ENCODE results near the gene SAMM50.

SAMM50 gene

DNA sequence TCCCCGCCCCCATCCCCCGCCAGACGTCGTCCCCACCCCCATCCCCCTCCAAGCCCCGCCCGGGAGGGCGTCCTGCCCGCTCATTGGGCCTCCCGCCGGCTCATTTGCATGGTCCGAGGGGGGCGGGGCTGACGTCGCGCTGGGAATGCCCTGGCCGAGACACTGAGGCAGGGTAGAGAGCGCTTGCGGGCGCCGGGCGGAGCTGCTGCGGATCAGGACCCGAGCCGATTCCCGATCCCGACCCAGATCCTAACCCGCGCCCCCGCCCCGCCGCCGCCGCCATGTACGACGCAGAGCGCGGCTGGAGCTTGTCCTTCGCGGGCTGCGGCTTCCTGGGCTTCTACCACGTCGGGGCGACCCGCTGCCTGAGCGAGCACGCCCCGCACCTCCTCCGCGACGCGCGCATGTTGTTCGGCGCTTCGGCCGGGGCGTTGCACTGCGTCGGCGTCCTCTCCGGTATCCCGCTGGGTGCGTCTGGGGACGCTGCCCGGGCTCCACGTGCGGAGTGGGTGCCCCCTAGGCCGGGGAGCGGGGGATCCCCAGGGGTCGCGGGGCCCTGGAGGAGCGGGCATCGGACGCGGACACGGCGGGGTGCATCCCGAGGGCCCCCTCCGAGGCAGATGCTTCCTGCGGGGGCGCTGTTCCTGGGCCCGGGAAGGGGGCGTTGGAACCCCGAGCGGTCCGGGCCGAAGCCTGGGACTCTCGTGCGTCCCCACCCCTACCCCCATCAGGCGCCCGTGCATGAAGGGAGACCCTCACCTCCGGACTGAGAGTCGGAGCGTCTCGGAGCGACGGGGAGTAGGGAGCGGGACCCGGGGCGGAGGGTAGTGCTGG, 31.4 kb upstream of the SAMM50 start, which contains the start of gene PNPLA3:
PNPLA3 (plus strand) TSS at position 175 of the 834 bp plus-strand sequence; CDS start at position 282, 107 bp downstream.
- Histone ChIP-seq H3K4me1 (ENCODE audit: insufficient read depth, low read length) (no peaks in the 10 kb centered on the region), H3K4me3 (ENCODE audit: low read depth in 1 of 2, low read length in 2 of 2) (peak within 1 kb of the TSS in 1 of 2 donors; percentile 41), H3K36me3 (ENCODE audit: insufficient read depth, low read length) (no peaks in the 10 kb centered on the region), H3K27me3 (ENCODE audit: control insufficient read depth in 1 of 2, insufficient read depth in 2 of 2, low read length in 2 of 2) (peaks cover 23 to 31% of the 10 kb centered on the region in 2 donors), H3K27ac (ENCODE audit: low read depth, low read length) (no peak within 1 kb of the TSS), H3K9ac (ENCODE audit: low read length) (no peak within 1 kb of the TSS), H3K9me3 (ENCODE audit: low read length) (no peaks in the 10 kb centered on the region)

DNA sequence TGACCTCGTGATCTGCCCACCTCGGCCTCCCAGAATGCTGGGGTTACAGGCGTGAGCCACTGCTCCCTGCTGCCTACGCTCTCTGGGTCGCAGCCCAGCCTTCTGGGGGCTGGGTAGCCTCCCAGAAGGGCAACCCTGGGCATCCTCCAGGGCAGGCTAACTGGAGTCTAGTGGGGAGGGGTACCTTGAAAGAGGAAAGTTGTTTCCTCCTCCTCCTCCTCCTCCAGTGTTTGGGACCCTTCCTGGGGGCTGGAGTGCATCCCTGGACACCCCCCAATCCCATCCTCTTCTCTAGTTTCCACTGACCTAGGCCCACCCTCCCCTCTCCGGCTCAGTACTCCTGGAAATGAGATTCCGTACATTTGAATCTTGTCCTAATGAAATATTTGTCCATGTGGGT, 30.4 kb upstream of the SAMM50 start:
- Histone ChIP-seq H3K9ac (ENCODE audit: low read length) (no peak overlapping the region), H3K27me3 (ENCODE audit: control insufficient read depth in 1 of 2, insufficient read depth in 2 of 2, low read length in 2 of 2) (peaks cover 23 to 31% of the 10 kb centered on the region in 2 donors), H3K4me3 (ENCODE audit: low read depth in 1 of 2, low read length in 2 of 2) (no peak overlapping the region), H3K9me3 (ENCODE audit: low read length) (no peaks in the 10 kb centered on the region), H3K4me1 (ENCODE audit: insufficient read depth, low read length) (no peaks in the 10 kb centered on the region), H3K27ac (ENCODE audit: low read depth, low read length) (no peak overlapping the region), H3K36me3 (ENCODE audit: insufficient read depth, low read length) (no peaks in the 10 kb centered on the region)

DNA sequence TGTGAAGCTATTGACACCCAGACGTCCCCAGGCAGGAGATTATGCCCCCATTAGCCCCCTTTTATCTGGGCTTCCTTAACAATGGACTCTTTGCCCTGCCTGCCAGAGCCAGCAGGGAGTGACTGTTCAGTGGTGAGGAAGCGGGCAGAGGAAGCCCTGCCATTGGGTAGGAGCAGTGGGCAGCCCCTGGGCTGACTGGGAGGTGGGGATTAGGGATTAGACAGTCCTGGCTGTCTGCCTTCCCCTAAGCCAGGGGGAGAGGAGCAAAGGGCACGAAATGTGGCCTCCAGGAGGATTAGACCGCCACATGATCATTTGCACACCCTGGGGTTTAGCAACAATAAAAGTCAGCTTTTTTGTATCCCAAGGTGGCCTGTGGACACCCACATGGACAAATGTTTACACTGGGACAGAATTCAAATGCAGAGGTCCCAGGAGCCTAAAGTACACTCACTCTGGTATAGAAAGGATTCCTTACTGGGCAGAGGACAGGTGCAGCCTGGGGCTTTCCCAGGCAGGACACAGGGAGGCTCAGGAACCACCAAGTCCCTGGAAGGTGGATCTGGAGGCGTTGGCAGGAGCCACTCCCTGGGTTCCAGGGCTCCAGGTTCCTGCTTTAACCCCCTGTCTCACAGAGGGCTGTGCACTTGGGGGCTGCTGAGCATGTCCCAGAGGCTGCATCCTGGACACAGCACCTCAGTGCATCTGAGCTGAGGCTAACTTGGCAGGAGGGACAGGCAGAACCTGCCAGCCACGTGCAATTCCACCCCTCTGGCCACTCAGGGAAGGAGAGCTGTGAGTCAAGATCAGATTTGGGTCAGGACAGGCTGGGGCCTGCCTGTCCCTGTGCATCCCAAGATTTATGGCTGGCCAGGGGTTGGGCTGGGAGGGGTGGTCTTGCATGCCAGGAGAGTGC, 29.6 kb upstream of the SAMM50 start:
- Histone ChIP-seq H3K36me3 (ENCODE audit: insufficient read depth, low read length) (no peaks in the 10 kb centered on the region), H3K9ac (ENCODE audit: low read length) (no peak overlapping the region), H3K27ac (ENCODE audit: low read depth, low read length) (no peak overlapping the region), H3K9me3 (ENCODE audit: low read length) (no peaks in the 10 kb centered on the region), H3K4me3 (ENCODE audit: low read depth in 1 of 2, low read length in 2 of 2) (no peak overlapping the region), H3K4me1 (ENCODE audit: insufficient read depth, low read length) (no peaks in the 10 kb centered on the region), H3K27me3 (ENCODE audit: control insufficient read depth in 1 of 2, insufficient read depth in 2 of 2, low read length in 2 of 2) (peaks cover 23 to 31% of the 10 kb centered on the region in 2 donors)

DNA sequence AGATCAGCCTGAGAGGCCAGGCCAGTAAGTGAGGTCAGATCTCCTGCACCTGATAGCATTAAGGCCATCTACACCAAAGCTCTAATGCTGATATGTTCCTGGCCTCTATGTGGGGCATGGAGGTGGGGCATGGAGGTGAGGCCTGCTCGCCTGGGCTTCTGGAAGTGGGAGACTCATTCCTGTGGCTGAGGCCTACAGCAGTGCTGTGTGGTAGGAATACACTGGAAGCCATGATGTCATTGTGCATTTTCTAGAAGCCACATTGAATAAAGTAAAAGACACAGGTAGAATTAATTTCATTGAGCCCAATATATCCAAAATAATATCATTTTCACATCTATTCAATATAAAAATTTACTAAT, 28.9 kb upstream of the SAMM50 start:
- Histone ChIP-seq H3K4me1 (ENCODE audit: insufficient read depth, low read length) (no peaks in the 10 kb centered on the region), H3K27ac (ENCODE audit: low read depth, low read length) (no peak overlapping the region), H3K27me3 (ENCODE audit: control insufficient read depth in 1 of 2, insufficient read depth in 2 of 2, low read length in 2 of 2) (peaks cover 21 to 31% of the 10 kb centered on the region in 2 donors)

DNA sequence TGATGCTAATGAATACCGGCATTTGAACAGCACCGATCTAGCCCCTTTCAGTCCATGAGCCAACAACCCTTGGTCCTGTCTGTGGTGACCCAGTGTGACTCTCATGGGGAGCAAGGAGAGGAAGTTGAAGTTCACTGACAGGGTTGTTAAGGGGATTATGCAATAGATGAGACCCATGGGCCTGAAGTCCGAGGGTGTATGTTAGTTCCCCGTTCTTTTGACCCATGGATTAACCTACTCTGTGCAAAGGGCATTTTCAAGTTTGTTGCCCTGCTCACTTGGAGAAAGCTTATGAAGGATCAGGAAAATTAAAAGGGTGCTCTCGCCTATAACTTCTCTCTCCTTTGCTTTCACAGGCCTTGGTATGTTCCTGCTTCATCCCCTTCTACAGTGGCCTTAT, 26.8 kb upstream of the SAMM50 start:
- Histone ChIP-seq H3K9me3 (ENCODE audit: low read length) (no peaks in the 10 kb centered on the region), H3K9ac (ENCODE audit: low read length) (no peak overlapping the region), H3K27me3 (ENCODE audit: control insufficient read depth in 1 of 2, insufficient read depth in 2 of 2, low read length in 2 of 2) (peaks cover 9 to 23% of the 10 kb centered on the region in 2 donors), H3K4me3 (ENCODE audit: low read depth in 1 of 2, low read length in 2 of 2) (no peak overlapping the region), H3K36me3 (ENCODE audit: insufficient read depth, low read length) (no peaks in the 10 kb centered on the region), H3K4me1 (ENCODE audit: insufficient read depth, low read length) (no peaks in the 10 kb centered on the region), H3K27ac (ENCODE audit: low read depth, low read length) (no peak overlapping the region)

More for the DNA sequence above, 28.9 kb upstream of the SAMM50 start:
- no peak overlapping the region for H3K9ac ChIP-seq (ENCODE audit: low read length)
- H3K4me3 ChIP-seq (ENCODE audit: low read depth in 1 of 2, low read length in 2 of 2) = no peak overlapping the region
- H3K9me3 ChIP-seq (ENCODE audit: low read length) = no peaks in the 10 kb centered on the region
- H3K36me3 ChIP-seq (ENCODE audit: insufficient read depth, low read length) = no peaks in the 10 kb centered on the region

DNA sequence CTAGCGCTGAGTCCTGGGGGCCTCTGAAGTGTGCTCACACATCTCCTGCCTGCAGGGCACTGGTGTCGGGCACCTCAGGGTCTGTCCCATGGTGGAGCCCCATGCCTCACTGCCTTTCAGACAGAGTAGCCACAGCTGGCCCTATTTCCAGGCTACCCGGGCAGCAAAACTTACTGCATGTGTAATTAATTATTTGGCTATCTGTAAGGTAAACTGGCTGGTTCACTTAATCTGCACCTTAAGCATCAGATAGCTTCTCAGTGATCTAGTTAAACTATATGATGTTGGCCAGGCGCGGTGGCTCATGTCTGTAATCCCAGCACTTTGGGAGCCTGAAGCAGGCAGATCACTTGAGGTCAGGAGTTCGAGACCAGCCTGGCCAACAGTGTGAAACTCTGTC, 26.3 kb upstream of the SAMM50 start:
- Histone ChIP-seq H3K9me3 (ENCODE audit: low read length) (no peaks in the 10 kb centered on the region), H3K4me1 (ENCODE audit: insufficient read depth, low read length) (no peaks in the 10 kb centered on the region), H3K27ac (ENCODE audit: low read depth, low read length) (no peak overlapping the region), H3K9ac (ENCODE audit: low read length) (no peak overlapping the region), H3K36me3 (ENCODE audit: insufficient read depth, low read length) (no peaks in the 10 kb centered on the region), H3K27me3 (ENCODE audit: control insufficient read depth in 1 of 2, insufficient read depth in 2 of 2, low read length in 2 of 2) (peaks cover 9 to 21% of the 10 kb centered on the region in 2 donors), H3K4me3 (ENCODE audit: low read depth in 1 of 2, low read length in 2 of 2) (no peak overlapping the region)

DNA sequence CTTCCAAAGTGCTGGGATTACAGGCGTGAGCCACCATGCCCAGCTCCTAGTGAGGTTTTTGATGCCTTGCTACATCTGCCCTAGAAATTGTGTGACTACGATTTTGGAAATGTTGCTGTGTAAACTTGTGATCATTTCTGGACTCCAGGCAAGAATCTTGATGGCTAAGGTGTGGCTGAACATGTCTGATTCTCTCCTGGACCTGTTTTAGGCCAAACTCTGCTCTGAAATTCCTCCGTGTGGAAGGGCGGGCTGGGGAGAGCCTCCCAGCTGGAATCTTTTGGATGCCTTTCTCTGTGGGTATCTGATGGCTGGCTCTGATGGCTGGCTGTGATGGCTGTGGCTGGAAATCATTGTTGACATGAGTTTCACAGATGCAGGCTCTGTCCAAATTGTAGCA, 23.5 kb upstream of the SAMM50 start:
- Histone ChIP-seq H3K36me3 (ENCODE audit: insufficient read depth, low read length) (no peaks in the 10 kb centered on the region), H3K27me3 (ENCODE audit: control insufficient read depth in 1 of 2, insufficient read depth in 2 of 2, low read length in 2 of 2) (no peaks in the 10 kb centered on the region), H3K4me3 (ENCODE audit: low read depth in 1 of 2, low read length in 2 of 2) (no peak overlapping the region), H3K9ac (ENCODE audit: low read length) (no peak overlapping the region), H3K27ac (ENCODE audit: low read depth, low read length) (no peak overlapping the region), H3K4me1 (ENCODE audit: insufficient read depth, low read length) (no peaks in the 10 kb centered on the region), H3K9me3 (ENCODE audit: low read length) (no peaks in the 10 kb centered on the region)

DNA sequence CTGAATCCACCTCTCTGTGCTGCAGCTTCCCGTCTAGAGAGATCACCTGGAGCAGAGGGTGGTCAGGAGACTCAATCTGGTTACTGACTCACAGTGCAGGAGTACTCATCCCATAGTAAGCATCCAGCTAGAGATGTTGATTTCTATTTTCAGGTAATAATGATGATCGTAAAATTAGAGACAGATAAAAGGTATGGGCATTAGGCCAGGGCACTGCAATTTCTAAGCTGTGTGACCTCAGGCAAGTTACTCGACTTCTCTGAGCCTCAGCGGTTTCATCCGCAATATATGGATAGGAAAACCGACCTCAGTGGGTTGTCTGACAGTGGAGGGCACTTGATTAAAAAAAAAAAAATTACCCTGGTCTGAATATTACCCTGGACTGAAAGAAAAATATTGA, 13.8 kb upstream of the SAMM50 start:
- no peaks in the 10 kb centered on the region for H3K9me3 ChIP-seq (ENCODE audit: low read length)
- H3K4me3 ChIP-seq (ENCODE audit: low read depth in 1 of 2, low read length in 2 of 2) = no peak overlapping the region
- H3K4me1 ChIP-seq (ENCODE audit: insufficient read depth, low read length) = no peaks in the 10 kb centered on the region
- H3K9ac ChIP-seq (ENCODE audit: low read length) = no peak overlapping the region
- H3K36me3 ChIP-seq (ENCODE audit: insufficient read depth, low read length) = no peaks in the 10 kb centered on the region
- H3K27ac ChIP-seq (ENCODE audit: low read depth, low read length) = no peak overlapping the region
- H3K27me3 ChIP-seq (ENCODE audit: control insufficient read depth in 1 of 2, insufficient read depth in 2 of 2, low read length in 2 of 2) = peaks cover 0 to 11% of the 10 kb centered on the region in 2 donors

DNA sequence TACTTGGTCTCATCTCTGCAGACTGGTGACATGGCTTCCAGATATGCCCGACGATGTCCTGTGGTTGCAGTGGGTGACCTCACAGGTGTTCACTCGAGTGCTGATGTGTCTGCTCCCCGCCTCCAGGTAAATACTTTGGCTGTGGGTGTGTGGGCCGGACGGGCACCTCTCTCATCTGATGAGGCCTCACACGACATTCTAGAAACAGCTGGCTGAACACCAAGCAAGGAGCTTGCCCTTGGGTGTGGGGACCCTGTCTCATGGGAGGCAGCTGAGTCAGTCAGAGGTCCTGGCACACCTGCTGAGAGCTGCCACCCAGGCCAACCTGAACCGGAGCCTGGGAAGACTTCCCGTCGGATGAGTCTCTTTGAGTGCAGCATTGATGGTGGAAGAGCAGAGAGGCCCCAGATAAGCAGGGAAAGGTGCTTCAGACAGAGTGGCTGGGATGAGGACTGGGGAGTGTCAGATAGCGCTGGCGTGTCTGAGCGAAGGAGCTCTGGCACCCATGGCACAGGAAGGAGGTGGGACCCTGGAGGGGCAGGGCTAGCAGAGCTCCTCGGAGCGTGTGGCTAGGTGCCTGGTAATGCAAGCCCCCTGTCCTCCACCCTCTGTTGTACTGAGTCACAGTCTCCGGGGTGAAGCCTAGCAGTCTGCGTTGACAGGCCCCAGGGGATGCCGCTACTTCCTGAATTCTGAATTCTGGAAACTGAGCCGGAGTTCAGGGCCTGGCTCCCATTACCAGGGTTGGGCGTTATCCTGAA, 10.4 kb upstream of the SAMM50 start:
- no peaks in the 10 kb centered on the region for H3K4me1 ChIP-seq (ENCODE audit: insufficient read depth, low read length)
- H3K36me3 ChIP-seq (ENCODE audit: insufficient read depth, low read length) = no peaks in the 10 kb centered on the region
- H3K9ac ChIP-seq (ENCODE audit: low read length) = no peak overlapping the region
- peaks cover 0 to 6% of the 10 kb centered on the region in 2 donors for H3K27me3 ChIP-seq (ENCODE audit: control insufficient read depth in 1 of 2, insufficient read depth in 2 of 2, low read length in 2 of 2)
- H3K4me3 ChIP-seq (ENCODE audit: low read depth in 1 of 2, low read length in 2 of 2) = no peak overlapping the region
- no peak overlapping the region for H3K27ac ChIP-seq (ENCODE audit: low read depth, low read length)
- H3K9me3 ChIP-seq (ENCODE audit: low read length) = no peaks in the 10 kb centered on the region

DNA sequence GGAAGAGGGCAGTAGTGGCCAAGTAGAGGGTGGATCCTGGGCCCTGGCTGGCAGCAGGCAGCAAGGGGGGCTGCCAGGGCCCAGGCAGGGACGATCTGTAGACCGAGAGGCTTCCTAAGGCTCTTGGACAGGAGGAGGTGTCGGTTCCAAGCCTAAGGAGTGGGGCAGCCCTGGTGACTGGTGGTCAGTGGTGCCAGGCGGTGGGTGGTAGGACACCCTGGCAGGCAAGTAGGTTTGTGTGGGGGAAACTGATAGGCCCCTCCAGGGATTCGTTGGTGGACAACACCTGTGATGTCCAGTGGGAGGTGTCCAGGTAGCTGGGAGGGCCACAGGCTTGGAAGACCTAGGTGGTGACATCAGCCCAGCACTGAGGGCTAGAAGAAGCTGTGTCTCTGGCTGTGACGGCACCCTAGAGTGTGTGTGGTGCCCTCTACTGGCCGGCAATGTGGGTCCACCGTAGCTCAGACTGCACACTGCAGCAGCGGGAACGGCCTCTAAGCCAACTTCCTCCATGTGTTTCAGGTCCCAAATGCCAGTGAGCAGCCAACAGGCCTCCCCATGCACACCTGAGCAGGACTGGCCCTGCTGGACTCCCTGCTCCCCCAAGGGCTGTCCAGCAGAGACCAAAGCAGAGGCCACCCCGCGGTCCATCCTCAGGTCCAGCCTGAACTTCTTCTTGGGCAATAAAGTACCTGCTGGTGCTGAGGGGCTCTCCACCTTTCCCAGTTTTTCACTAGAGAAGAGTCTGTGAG, 9.4 kb upstream of the SAMM50 start:
- Histone ChIP-seq H3K4me1 (ENCODE audit: insufficient read depth, low read length) (no peaks in the 10 kb centered on the region), H3K36me3 (ENCODE audit: insufficient read depth, low read length) (no peaks in the 10 kb centered on the region), H3K27ac (ENCODE audit: low read depth, low read length) (no peak overlapping the region), H3K27me3 (ENCODE audit: control insufficient read depth in 1 of 2, insufficient read depth in 2 of 2, low read length in 2 of 2) (peaks cover 0 to 6% of the 10 kb centered on the region in 2 donors), H3K9me3 (ENCODE audit: low read length) (no peaks in the 10 kb centered on the region), H3K4me3 (ENCODE audit: low read depth in 1 of 2, low read length in 2 of 2) (no peak overlapping the region), H3K9ac (ENCODE audit: low read length) (no peak overlapping the region)

Measured in muscle layer of colon (tissue), 2 donors.